HepG2 (cell line): ENCODE data around the gene CDC27.
A peak's percentile ranks its signal among the peaks of the same experiment; 100 is the strongest.

Source experiments
- POLR2AphosphoS2 ChIP-seq: IDR thresholded peaks from 2 replicates; pipeline ENCODE4 v1.6.1; 2011; ENCODE audit warnings: low read depth, low read length, improper control_type of control experiment
- ZFP37 ChIP-seq: sonication (generic); formaldehyde crosslinking; IDR thresholded peaks from 2 replicates; pipeline ENCODE4 v1.4.0; 2020; ENCODE audit warnings: missing genetic modification reagents, borderline replicate concordance
- TF ChIP-seq, protein P1 (sequence below): sonication (generic); formaldehyde crosslinking; IDR thresholded peaks from 2 replicates; pipeline ENCODE4 v1.5.0; 2020; ENCODE audit warnings: mild to moderate bottlenecking, missing genetic modification reagents, moderate library complexity
- TF ChIP-seq, protein P2 (sequence below): IDR thresholded peaks from 2 replicates; pipeline ENCODE4 v1.4.0; 2020; ENCODE audit warnings: mild to moderate bottlenecking, missing genetic modification reagents

DNA sequence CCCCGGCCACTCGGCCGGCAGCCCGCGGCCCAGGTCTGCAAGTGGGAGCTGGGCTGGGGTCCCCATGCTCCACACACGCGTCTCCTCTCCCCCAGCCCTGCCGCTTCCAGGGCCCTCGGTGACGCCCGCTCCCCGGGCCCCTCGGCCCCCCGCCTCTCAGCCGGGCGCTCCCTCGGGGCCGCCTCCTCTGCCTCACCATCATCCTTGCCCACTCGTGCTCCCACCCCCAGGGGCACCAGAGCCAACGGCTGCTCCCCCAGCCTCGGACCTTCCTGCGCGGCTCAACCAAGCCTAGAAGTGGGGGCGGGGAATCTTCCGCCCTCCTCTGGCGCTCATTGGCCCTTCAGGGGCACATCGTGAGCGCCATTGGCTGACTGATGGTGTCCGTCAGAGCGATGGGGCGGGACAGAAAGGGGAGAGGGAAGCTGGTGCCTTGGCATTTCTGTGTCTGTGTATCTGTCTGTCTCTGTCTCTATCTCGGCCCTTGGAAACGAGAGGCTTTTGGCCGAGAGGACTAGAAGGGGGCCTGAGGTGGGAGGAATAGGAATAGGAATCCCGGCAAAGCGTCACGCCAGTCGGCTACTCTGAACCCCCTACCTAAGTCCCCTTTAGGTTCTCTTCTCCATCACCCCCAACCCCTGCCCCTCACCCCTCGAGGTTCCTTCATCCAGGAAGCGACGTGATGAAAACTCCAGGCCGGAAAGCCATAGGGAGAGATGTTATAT is 88.9 kb downstream of the CDC27 start:
- TF ChIP-seq, protein P1, sequence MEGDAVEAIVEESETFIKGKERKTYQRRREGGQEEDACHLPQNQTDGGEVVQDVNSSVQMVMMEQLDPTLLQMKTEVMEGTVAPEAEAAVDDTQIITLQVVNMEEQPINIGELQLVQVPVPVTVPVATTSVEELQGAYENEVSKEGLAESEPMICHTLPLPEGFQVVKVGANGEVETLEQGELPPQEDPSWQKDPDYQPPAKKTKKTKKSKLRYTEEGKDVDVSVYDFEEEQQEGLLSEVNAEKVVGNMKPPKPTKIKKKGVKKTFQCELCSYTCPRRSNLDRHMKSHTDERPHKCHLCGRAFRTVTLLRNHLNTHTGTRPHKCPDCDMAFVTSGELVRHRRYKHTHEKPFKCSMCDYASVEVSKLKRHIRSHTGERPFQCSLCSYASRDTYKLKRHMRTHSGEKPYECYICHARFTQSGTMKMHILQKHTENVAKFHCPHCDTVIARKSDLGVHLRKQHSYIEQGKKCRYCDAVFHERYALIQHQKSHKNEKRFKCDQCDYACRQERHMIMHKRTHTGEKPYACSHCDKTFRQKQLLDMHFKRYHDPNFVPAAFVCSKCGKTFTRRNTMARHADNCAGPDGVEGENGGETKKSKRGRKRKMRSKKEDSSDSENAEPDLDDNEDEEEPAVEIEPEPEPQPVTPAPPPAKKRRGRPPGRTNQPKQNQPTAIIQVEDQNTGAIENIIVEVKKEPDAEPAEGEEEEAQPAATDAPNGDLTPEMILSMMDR (CRISPR knock-in tag) = no peak
- TF ChIP-seq, protein P2, sequence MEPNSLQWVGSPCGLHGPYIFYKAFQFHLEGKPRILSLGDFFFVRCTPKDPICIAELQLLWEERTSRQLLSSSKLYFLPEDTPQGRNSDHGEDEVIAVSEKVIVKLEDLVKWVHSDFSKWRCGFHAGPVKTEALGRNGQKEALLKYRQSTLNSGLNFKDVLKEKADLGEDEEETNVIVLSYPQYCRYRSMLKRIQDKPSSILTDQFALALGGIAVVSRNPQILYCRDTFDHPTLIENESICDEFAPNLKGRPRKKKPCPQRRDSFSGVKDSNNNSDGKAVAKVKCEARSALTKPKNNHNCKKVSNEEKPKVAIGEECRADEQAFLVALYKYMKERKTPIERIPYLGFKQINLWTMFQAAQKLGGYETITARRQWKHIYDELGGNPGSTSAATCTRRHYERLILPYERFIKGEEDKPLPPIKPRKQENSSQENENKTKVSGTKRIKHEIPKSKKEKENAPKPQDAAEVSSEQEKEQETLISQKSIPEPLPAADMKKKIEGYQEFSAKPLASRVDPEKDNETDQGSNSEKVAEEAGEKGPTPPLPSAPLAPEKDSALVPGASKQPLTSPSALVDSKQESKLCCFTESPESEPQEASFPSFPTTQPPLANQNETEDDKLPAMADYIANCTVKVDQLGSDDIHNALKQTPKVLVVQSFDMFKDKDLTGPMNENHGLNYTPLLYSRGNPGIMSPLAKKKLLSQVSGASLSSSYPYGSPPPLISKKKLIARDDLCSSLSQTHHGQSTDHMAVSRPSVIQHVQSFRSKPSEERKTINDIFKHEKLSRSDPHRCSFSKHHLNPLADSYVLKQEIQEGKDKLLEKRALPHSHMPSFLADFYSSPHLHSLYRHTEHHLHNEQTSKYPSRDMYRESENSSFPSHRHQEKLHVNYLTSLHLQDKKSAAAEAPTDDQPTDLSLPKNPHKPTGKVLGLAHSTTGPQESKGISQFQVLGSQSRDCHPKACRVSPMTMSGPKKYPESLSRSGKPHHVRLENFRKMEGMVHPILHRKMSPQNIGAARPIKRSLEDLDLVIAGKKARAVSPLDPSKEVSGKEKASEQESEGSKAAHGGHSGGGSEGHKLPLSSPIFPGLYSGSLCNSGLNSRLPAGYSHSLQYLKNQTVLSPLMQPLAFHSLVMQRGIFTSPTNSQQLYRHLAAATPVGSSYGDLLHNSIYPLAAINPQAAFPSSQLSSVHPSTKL (CRISPR knock-in tag) = peak; percentile 64
- TF ChIP-seq ZFP37 (no peak), POLR2AphosphoS2 (no peak)
